ENCODE measurements around the gene POU6F2.

GRCh38 chr7:39383136-39383535 is 405.4 kb downstream of the POU6F2 start:
- TF ChIP-seq MAX (IDR thresholded peaks at IDR 0.05): no peak
- no peak for TF ChIP-seq USF1 (IDR thresholded peaks at IDR 0.05)
- no peak for TF ChIP-seq EP300 (IDR thresholded peaks at IDR 0.05; ENCODE audit: borderline replicate concordance)
- no peak for TF ChIP-seq REST (IDR thresholded peaks at IDR 0.05; ENCODE audit: low read depth)
- TF ChIP-seq CEBPB (IDR thresholded peaks at IDR 0.05): no peak
- TF ChIP-seq FOXM1 (IDR thresholded peaks at IDR 0.05; ENCODE audit: borderline replicate concordance, low read depth): no peak
- TF ChIP-seq TCF12 (IDR thresholded peaks at IDR 0.05; ENCODE audit: low read depth): no peak
- no peak for TF ChIP-seq TEAD4 (IDR thresholded peaks at IDR 0.05)
